IPS DF 4.7 (cell line): ENCODE data around the gene MUC13.
"Not testable (repeated sequence)": the region's sequence is repeated elsewhere in the genome, so short reads cannot be mapped to it uniquely, and the experiment has no call there.

Experiments used
- DNase-seq: peaks from one replicate; pipeline ENCODE4 v3.0.0-alpha.2; 2013; ENCODE audit warnings: low spot score; ENCODE audit errors: extremely low read depth

The MUC13 gene, protein sequence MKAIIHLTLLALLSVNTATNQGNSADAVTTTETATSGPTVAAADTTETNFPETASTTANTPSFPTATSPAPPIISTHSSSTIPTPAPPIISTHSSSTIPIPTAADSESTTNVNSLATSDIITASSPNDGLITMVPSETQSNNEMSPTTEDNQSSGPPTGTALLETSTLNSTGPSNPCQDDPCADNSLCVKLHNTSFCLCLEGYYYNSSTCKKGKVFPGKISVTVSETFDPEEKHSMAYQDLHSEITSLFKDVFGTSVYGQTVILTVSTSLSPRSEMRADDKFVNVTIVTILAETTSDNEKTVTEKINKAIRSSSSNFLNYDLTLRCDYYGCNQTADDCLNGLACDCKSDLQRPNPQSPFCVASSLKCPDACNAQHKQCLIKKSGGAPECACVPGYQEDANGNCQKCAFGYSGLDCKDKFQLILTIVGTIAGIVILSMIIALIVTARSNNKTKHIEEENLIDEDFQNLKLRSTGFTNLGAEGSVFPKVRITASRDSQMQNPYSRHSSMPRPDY

DNA sequence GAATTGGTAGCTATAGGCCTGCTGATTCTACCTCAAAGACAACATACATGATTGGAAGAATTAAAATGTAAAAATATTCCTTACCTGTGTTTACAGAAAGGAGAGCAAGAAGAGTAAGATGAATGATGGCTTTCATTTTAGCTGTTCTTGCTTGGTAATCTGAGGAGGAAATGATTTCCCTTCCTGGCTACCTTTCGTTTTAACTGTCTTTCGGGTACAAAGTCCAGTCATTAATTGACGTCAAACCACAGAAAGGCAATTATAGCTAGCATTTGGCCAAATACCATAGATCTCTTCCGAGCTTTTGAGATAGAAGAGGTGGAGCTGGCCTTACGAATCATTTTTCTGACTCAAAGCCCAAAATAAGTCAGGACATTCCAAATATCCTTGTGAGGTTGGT lies at the start of gene MUC13:
TSS of gene MUC13 (minus strand) at position 175 of the 400 bp plus-strand sequence. CDS start at position 136, 39 bp downstream.
- DNase-seq = no peak

DNA sequence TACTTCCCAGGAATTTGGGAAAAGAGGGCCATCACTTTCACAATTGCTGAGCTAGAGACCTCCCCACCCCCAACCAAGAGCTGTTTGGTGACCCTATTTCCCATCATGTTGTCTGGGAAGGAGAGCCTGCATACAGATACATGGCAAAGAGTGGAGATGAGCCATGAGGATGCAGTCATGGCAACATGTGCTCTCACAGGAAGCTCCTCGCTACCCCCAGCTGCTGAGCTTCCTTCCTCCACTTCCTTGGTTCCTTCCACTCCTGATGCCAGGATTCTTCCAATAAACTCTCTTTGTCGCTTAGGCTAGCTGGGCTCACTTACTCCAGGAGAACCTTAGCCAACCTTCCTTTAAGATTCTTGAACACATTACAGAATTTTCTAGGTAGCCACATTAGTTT lies 48.3 kb upstream of the MUC13 start:
- no peak for DNase-seq

DNA sequence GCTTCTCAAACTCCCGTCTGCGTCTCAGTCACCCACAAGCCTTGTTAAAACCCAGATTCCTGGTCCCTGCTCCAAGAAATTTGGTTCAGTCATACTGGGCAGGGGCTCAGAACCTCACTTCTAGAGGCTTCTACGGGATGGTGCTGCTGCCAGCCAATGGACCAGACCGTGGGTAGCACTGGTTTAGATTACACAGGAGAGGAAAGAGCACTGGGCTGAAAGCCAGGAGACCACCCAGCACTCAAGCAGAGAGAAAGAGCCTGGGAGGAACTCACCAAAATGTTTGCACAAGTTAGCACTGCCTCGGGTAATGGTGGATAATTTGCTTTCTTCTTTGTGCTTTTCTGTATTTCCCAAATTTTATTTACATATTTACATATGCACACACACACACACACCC lies 46.9 kb upstream of the MUC13 start:
- DNase-seq = no peak

DNA sequence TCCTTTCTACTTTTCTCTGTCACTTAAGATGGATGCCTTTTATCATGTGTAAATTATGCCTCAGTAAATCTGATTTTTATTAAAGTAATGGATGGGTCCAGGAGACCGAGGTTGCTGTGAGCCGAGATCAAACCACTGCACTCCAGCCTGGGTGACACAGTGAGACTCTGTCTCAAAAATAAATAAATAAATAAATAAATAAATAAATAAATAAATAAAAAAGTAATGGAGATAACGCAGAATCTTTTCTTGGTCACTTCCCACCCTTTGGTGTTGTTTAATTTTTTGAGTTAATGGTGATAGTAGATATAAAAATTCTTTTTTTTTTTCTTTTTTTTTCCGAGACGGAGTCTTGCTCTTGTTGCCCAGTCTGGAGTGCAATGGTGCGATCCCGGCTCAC lies 44.1 kb upstream of the MUC13 start:
- DNase-seq = no peak

DNA sequence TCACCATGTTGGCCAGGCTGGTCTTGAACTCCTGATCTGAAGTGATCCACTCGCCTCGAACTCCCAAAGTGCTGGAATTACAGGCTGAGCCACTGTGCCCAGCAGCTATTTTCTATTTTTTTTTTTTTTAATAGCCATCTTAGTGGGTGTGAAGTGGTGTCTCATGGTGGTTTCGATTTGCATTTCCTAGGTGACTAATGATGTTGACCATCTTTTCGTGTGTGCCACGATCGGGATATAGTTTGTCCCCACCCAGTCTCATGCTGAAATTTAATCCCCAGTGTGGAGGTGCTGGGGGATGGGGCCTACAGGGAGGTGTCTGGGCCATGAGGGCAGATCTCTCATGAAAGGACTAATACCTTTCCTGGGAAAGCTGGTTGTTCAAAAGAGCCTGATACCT lies 41.8 kb upstream of the MUC13 start:
- no peak for DNase-seq

DNA sequence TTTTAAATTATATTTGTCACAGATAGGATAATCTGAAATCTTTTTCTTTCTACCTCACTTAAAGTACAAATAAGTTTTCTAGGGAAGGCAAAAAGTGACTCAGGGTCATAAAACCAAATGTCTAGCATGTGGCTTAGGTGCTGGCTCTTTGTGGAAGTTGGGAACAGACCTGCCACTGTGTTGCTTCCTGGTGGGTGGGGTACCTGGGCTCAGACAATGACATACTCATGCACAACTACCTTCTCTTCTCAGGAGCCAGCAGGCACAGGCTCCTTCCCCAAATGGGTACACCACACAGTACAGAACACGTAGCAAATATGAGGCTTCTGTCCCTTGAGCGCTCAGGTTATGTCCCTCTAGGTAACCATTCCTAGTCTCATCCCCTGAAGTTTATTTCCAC lies 40.1 kb upstream of the MUC13 start:
- DNase-seq = no peak

DNA sequence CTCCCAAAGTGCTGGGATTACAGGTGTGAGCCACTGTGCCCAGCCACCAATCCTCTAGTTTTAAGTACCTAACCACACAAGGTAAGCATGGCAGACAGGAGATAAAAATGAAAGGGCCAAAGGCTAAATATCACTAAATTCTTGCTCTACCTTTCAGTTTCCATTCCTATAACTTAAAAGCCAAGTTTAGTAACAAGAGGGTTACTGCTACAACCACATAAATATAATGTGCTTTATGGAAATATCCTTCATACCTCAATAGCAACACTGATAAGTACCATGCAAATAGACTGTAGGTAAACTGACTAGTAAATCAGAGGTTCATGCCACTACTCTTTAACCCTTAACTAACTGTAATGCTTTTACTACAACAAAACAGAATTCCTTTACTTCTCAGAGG lies 38.7 kb upstream of the MUC13 start:
- no peak for DNase-seq

DNA sequence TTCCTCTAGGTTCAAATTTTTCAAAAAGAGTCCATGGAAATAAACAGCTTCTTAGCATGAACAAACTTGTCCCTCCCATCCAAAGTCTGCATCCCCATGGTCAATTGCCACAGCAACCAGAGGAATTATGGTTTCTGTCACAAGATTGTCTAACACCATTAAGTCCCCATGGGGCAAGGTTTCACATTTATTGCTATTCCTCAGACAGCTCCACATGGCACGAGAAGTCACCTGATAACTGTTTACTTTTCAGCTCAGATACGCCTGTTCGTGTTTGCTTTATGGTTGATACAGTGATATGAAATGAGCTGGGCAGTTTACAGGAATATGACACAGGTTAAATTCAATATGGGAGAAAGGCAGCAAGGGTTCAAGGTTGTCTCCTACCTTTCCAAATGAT lies 37.9 kb upstream of the MUC13 start:
- DNase-seq = no peak

DNA sequence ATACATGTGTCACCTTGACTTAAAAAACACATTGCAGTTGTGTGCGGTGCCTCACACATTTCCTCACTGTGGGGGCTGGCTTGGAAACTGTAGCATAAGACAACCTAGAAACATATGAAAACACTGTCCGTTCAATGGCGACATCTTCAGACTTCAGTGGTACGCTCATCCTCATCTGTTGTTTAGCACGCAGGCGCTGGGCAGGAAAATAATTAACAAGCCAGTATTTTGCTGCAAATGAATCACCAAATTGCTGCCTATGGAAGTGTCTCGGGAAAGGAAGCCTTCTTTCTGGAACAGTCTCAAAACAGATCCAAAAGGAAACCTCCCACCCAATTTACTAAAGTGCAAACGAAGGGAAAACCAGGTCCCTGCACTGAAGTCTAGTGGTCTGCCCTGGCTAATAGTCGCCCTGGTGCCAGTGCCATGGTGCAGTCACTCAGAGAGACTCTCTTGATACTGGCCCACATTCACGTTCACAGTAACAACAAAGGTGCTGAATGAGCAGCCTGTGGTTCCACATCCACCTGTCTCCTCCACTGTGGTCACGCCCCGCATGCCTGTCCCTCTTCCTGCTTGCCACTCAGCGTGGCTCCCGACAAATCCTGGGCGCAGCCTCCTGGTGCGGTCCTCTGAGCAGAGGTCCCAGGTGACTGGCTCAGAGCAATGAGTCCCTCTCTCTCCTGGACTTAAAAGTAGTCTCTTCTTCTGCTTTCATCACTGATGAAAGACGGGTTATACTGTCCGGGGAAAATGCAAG lies 35.6 kb upstream of the MUC13 start:
- DNase-seq = no peak

DNA sequence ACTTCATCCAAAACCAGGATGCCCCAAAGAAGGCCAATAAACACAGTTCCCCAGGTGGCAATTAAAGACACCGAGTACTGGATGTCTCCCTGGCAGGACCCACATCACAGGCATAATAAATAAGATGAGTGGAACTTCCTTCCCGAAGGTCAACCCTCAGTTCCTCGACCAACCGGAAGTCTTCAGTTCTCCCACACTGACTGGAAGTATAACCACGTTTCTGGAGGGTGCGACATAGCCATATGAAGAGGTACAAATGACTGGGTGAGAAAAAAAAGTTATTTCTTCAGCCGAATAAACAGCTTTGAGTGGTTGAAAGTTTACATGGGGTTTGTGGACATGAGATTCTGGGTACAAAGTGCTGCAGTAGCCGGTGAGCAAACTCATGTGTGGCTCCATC lies 34.6 kb upstream of the MUC13 start:
- DNase-seq = no peak

DNA sequence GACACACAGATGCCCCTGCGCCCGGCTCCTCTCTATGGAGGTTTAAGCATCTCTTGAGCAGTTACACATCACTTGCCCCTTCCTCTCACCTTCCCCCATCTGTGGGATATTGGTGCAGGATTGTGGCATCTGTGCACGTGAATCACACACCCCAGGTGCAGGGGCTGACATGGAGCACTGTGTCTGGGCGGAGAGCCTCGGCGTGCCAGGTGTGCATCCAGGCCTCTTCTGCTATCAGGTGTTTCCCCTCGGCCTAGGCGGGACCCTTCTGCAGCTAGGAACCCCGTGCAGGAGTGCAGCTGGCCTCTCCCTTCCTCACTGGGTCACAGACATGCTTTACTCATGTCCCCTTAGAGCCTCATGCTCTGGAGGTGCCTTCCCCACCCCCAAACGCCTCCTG lies 33.4 kb upstream of the MUC13 start:
- no peak for DNase-seq

DNA sequence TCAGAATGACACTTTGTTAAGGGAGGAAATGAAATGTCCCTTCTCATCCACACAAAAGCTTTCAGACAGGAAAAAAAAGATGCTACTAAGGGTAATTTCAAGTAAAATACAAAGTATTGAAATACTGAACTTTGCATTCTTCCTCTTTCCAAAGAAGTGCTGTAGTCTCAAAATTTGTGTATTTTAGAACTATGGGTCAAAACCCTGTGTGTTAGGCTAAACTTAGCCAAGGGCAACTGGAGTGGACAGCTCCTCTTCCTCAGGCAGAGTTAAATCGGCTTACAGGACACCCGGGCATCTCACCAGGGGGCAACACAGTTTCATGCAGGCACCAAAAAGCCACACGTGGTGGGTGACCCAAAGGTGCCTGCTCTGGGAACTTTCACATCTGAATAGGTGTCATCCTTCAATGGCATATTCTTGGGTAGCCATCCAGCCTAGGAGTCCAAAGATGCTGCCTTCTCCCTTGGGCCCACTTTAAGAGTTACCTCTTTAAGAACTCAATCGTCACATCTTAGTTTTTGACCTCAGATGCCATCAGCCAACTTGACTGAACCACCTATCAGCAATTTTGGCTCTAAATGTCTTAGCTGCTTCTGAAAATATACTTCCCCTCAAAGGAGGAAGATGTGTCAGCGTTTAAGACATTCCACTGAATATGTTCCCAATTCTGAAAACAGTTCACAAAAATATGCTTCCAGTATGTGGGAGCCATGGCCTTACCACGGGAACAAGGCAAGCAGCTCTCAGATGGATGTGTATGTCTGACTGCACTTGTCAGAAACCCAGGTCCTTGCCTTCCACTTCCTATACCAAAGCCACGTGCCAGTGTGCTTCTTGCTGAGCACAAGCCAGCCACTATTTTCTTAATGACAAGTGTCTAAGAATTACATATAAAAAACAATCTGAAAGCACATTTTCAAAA lies 32.2 kb upstream of the MUC13 start:
- DNase-seq = no peak

DNA sequence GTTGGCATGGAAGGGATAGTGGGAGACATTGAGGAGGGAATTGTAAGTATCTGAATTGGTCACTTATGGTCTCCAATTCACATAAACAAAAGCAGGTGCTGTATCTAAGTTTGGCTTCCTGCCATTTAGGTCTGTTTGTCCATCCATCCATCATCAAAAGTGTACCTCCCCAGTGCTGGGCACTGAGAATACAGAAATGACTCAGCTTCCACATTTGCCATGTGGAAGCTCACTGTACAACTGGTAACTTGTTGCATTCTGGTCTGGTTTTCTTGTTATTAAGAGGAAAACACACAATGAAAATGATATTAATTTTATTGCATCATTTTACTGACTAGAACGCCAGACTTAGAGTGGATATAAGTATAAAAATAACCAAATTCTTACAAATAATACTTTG lies 30.9 kb upstream of the MUC13 start:
- no peak for DNase-seq

DNA sequence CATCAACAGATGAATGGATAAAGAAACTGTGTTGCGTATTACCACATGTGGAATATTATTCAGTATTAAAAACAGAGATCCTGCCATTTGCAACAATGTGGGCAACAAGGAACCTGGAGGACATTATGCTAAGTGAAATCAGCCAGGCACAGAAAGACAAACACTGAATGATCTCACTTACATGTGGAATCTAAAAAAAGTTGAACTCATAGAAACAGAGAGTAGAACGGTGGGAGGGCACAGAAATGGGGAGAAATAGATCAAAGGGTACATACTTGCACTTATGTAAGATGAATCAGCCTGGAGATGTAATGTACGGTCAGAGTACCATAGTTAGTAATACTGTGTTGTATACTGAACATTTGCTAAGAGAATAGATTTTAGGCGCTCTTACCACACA lies 29.8 kb upstream of the MUC13 start:
- DNase-seq = no peak

DNA sequence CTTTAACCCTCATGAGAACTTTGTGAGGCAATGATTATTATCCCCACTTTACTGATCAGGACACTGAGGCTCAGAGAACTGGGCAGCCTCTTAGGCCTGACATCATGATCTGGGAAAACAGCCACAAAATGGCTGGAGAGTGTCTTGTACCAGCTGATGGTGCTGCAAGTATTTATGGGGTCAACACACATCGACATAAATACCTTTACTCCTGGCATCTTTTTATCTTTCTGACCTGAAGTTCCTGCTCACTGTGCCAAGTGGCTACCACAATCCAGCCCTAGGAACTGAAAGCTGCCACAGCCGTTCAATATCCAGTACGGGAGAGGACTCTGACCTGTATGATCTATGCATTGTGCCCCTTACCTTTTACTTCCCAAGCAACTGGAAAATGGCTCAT lies 29.2 kb upstream of the MUC13 start:
- no peak for DNase-seq

DNA sequence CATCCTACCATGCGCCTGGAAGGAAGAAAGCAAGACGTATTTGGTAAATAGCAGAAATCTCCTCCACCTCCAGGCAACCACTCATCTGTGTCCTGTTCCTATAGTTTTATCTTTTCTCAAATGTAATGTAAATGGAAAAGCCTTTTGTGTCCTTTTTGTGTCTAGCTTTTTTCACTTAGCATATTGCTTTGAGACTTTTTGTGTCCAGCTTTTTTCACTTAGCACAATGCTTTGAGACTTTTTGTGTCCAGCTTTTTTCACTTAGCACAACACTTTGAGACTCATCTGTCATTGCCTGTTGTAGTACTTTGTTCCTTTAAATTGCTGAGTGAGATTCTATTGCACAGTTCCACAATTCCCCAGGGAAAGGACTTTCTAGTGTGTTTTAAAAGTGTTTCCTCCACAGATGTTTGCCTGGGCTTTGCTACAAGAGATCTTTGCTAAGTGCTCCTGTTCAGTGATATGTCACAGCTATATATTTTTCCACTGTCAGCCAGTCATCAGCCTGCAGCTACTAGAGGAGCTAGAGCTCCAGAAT lies 27.9 kb upstream of the MUC13 start:
- no peak for DNase-seq

DNA sequence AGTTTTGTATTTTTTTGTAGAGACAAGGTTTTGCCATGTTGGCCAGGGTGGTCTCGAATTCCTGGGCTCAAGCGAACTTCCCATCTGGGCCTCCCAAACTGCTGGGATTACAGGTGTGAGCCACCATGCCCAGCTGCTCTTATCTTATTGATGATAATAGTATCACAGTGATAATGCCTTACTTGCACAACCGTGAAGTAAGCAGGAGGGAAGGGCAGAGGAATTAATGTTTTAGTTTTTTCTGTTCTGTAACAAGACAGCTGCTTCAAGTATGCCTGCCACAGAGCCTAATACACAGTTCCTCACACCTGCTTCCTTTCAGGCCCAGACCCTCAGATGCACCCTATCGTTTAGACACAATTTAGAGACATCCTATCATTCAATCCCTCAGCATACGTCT lies 26.1 kb upstream of the MUC13 start:
- DNase-seq = no peak

DNA sequence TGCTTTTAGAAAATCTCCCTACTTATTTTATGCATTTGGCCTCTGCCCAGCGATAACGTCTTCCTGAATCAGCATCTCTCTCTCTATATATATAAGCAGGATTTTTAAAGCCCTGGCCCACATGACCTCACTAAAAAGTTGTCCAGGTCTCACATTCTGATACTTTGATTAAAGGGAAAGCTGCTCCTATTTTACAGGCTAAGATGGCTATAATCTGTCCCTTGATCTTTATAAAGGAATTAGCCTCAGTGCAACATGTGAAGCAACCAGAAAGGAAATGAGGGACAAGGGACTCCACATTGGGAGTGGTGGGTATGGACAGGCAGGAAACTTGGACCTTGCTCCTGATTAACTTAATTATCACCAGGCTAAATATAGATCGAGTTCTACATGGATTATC lies 25.6 kb upstream of the MUC13 start:
- no peak for DNase-seq

DNA sequence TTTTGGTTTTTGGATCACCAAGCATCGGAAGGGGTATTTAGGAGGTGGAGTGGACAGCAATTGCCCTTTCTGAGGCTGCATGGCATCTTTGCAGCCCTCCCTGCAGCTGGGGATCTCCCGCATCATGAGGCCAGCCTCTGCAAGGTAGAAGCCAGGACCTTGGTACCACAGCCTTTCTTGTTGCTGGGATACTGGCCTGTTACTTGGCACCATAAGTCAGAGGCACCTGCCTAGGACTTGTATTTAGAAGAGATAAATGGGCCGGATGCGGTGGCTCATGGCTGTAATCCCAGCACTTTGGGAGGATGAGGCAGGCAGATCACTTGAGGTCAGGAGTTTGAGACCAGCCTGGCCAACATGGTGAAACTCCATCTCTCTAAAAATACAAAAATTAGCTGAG lies 23.4 kb upstream of the MUC13 start:
- DNase-seq = not testable (repeated sequence)

DNA sequence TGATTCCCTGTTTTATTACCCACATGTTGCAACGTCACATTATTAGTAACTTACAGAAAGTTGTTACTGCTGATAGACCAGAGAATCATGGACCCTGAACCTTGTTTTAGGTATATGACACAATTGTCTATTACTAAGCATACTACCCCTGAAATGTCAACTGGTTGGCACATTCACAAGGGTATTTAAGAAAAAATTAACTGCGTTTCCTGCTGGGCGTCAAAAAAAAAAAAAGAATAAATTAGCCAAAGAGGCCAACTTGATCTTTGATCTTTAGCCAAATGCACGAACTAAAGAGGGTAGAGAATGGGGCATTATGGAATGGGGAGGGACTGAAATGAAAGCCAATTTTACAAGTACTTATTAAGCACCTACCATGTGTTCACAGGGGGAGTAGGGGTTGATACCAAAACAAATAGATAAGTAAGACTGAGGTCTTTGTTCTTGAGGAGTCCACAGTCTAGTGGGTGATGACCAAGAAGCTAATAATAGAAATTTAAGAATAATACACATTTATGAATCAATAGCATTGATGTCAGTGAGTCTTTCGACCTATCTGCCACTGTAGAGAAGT lies 17.8 kb upstream of the MUC13 start:
- no peak for DNase-seq
